HepG2 (cell line): Measurements from ENCODE around the gene ENG. TPM values are rescaled to one million over a fixed set of nuclear protein-coding genes. Genes with fewer than 3 reads are reported as not detected.

Source experiments
- AGO2 ChIP-seq: fragments of 200-400 bp; formaldehyde crosslinking; optimal IDR thresholded peaks from 2 replicates; pipeline ENCODE3; 2017; ENCODE audit warnings: mild to moderate bottlenecking, low read depth, low read length, moderate library complexity
- ARID2 ChIP-seq: sonication (generic); formaldehyde crosslinking; IDR thresholded peaks from 2 replicates; pipeline ENCODE4 v1.8.1; 2022; ENCODE audit warnings: mild to moderate bottlenecking, missing genetic modification reagents, borderline replicate concordance
- ARNTL ChIP-seq: sonication (generic); formaldehyde crosslinking; IDR thresholded peaks from 2 replicates; pipeline ENCODE4 v1.4.0; 2020; ENCODE audit warnings: mild to moderate bottlenecking, missing genetic modification reagents
- ELF3 ChIP-seq: IDR thresholded peaks from 2 replicates; pipeline ENCODE4 v1.6.1; 2016; ENCODE audit warnings: missing genetic modification reagents, missing compliant biosample characterization
- GATAD1 ChIP-seq: IDR thresholded peaks from 2 replicates; pipeline ENCODE4 v1.6.1; 2016; ENCODE audit warnings: missing genetic modification reagents, missing compliant biosample characterization
- HNF4A ChIP-seq: sonication (generic); formaldehyde crosslinking; IDR thresholded peaks from 2 replicates; pipeline ENCODE4 v1.4.0; 2020; ENCODE audit warnings: missing genetic modification reagents
- HNRNPL ChIP-seq: fragments of 200-400 bp; formaldehyde crosslinking; IDR thresholded peaks from 2 replicates; pipeline ENCODE4 v1.6.1; 2017; ENCODE audit warnings: mild to moderate bottlenecking, low read depth, low read length
- KDM1A ChIP-seq: IDR thresholded peaks from 2 replicates; pipeline ENCODE4 v1.6.1; 2016; ENCODE audit warnings: missing compliant biosample characterization
- MAFK ChIP-seq, 2 experiments: IDR thresholded peaks in 1 of 2; conservative IDR thresholded peaks in 1 of 2; 2 replicates each; pipeline ENCODE4 v1.6.1; 2011; ENCODE audit warnings: improper control_type of control experiment in 2 of 2, low read length in 2 of 2
- RARA ChIP-seq: IDR thresholded peaks from 2 replicates; pipeline ENCODE4 v1.6.1; 2016; ENCODE audit warnings: missing genetic modification reagents, missing compliant biosample characterization
- ZFP36 ChIP-seq: fragments of 150-350 bp; IDR thresholded peaks from 2 replicates; pipeline ENCODE4 v1.6.1; 2018; ENCODE audit warnings: borderline replicate concordance, low read length, low read depth; ENCODE audit not compliant: partially characterized antibody
- ZFX ChIP-seq: sonication (generic); formaldehyde crosslinking; IDR thresholded peaks from 2 replicates; pipeline ENCODE4 v1.4.0; 2020; ENCODE audit warnings: mild to moderate bottlenecking, low read depth, missing genetic modification reagents, moderate library complexity
- ZMYM3 ChIP-seq: sonication (generic); formaldehyde crosslinking; IDR thresholded peaks from 2 replicates; pipeline ENCODE4 v1.5.1; 2020; ENCODE audit warnings: mild to moderate bottlenecking, missing genetic modification reagents
- ZNF562 ChIP-seq: sonication (generic); formaldehyde crosslinking; IDR thresholded peaks from 2 replicates; pipeline ENCODE4 v1.8.0; 2022; ENCODE audit warnings: missing genetic modification reagents, borderline replicate concordance
- ZSCAN25 ChIP-seq: sonication (generic); formaldehyde crosslinking; IDR thresholded peaks from 2 replicates; pipeline ENCODE4 v1.8.0; 2022; ENCODE audit warnings: mild to moderate bottlenecking, missing genetic modification reagents
- polyA plus RNA-seq, 8 experiments: library from polyadenylated mRNA; depleted of rRNA in 3 of 8; stranded (reverse) in 7 of 8; unstranded in 1 of 8; fragments of >200 nt; fragmentation: Illumina TruSeq in 4 of 8; extraction: Trizol in 4 of 8; gene quantifications; 2 replicates each; pipeline versions ENCODE4 v1.2.1 to v1.2.3, GENCODE V29; 2011 to 2016; ENCODE audit warnings: low read depth in 4 of 8, missing spikeins in 1 of 8, mixed read lengths in 1 of 8; ENCODE audit not compliant: insufficient read depth in 1 of 8
- total RNA-seq, 5 experiments: library from RNA; depleted of rRNA; stranded (reverse); fragments of >200 nt; fragmentation: Illumina TruSeq; extraction: Trizol; gene quantifications; 2 replicates each; pipeline ENCODE4 v1.2.3, GENCODE V29; 2016; ENCODE audit warnings: low read depth in 1 of 5
- TF ChIP-seq, protein P1 (sequence below): sonication (generic); formaldehyde crosslinking; IDR thresholded peaks from 2 replicates; pipeline ENCODE4 v1.5.1; 2020; ENCODE audit warnings: mild to moderate bottlenecking, missing genetic modification reagents, moderate library complexity
- TF ChIP-seq, protein P2 (sequence below): sonication (generic); formaldehyde crosslinking; IDR thresholded peaks from 2 replicates; pipeline ENCODE4 v1.9.0; 2021; ENCODE audit warnings: missing genetic modification reagents, borderline replicate concordance

ENG gene
- total and polyA plus RNA-seq, 2 of the 13 experiments (the other 11 are each of a cell fraction or from before 2014, with no cell fraction given) = 0.02 to 1.1 TPM

DNA sequence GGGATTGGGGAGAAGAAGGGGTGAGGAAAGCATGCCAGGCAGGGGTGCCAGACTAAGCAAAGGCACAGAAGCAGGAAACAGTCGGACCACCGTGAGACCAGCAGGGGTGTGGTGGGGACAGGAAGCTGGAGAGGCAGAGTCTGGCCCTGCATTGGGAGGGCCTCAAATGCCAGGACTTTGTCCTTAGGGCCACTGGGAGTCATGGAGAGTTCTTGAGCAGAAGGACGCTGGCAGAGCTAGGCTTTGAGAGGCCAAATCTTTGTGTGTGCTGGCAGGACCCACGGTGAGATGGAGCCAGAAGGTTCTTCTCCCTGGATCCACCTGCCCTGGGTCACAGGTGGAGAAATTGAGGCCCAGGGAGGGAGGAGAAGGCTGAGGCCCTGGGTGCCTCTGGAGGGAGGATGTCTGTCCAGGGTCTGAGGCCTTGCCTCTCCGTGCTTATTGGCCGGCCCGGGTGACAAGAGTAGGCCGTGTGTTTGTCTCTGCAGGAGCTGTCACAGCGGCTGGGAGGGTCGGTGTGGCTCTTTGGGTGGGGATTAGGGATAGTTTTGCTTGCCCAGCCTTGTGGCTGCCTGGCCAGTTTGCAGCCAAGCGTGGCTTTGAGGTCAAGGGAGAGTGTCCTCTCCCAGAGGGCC, 1.8 kb upstream of the ENG start (continued):
- TF ChIP-seq, protein P1, sequence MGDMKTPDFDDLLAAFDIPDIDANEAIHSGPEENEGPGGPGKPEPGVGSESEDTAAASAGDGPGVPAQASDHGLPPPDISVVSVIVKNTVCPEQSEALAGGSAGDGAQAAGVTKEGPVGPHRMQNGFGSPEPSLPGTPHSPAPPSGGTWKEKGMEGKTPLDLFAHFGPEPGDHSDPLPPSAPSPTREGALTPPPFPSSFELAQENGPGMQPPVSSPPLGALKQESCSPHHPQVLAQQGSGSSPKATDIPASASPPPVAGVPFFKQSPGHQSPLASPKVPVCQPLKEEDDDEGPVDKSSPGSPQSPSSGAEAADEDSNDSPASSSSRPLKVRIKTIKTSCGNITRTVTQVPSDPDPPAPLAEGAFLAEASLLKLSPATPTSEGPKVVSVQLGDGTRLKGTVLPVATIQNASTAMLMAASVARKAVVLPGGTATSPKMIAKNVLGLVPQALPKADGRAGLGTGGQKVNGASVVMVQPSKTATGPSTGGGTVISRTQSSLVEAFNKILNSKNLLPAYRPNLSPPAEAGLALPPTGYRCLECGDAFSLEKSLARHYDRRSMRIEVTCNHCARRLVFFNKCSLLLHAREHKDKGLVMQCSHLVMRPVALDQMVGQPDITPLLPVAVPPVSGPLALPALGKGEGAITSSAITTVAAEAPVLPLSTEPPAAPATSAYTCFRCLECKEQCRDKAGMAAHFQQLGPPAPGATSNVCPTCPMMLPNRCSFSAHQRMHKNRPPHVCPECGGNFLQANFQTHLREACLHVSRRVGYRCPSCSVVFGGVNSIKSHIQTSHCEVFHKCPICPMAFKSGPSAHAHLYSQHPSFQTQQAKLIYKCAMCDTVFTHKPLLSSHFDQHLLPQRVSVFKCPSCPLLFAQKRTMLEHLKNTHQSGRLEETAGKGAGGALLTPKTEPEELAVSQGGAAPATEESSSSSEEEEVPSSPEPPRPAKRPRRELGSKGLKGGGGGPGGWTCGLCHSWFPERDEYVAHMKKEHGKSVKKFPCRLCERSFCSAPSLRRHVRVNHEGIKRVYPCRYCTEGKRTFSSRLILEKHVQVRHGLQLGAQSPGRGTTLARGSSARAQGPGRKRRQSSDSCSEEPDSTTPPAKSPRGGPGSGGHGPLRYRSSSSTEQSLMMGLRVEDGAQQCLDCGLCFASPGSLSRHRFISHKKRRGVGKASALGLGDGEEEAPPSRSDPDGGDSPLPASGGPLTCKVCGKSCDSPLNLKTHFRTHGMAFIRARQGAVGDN (CRISPR knock-in tag) = peak; percentile 78
- peak; percentile 55; the same call in 1 of the 2 replicates for TF ChIP-seq ZFX (CRISPR knock-in tag)
- peak; percentile 43 for TF ChIP-seq ZFP36
- TF ChIP-seq ZSCAN25 (CRISPR knock-in tag) = peak; percentile 93
- peak; percentile 33; the same call in 1 of the 2 replicates for TF ChIP-seq HNF4A (CRISPR knock-in tag)
- peak; percentile 92 for TF ChIP-seq ZMYM3 (CRISPR knock-in tag)
- TF ChIP-seq ZNF562 = no peak
- peak; percentile 34; the same call in 1 of the 2 replicates for TF ChIP-seq ELF3 (CRISPR knock-in tag)
- no peak for TF ChIP-seq MAFK (conservative IDR thresholded peaks at IDR 0.05 in 1 of 2, IDR thresholded peaks at IDR 0.05 in 1 of 2; ENCODE audit: low read length in 2 of 2)
- TF ChIP-seq KDM1A = peak; percentile 23; the same call in 1 of the 2 replicates
- no peak for TF ChIP-seq ARNTL
- TF ChIP-seq ARID2 (CRISPR knock-in tag) = no peak
- no peak for TF ChIP-seq HNRNPL
- no peak for TF ChIP-seq GATAD1 (CRISPR knock-in tag)
- TF ChIP-seq RARA = 0 out of 2 replicates have a peak, but pooled peaks have one; percentile 16
- TF ChIP-seq AGO2 = no peak
- TF ChIP-seq, protein P2, sequence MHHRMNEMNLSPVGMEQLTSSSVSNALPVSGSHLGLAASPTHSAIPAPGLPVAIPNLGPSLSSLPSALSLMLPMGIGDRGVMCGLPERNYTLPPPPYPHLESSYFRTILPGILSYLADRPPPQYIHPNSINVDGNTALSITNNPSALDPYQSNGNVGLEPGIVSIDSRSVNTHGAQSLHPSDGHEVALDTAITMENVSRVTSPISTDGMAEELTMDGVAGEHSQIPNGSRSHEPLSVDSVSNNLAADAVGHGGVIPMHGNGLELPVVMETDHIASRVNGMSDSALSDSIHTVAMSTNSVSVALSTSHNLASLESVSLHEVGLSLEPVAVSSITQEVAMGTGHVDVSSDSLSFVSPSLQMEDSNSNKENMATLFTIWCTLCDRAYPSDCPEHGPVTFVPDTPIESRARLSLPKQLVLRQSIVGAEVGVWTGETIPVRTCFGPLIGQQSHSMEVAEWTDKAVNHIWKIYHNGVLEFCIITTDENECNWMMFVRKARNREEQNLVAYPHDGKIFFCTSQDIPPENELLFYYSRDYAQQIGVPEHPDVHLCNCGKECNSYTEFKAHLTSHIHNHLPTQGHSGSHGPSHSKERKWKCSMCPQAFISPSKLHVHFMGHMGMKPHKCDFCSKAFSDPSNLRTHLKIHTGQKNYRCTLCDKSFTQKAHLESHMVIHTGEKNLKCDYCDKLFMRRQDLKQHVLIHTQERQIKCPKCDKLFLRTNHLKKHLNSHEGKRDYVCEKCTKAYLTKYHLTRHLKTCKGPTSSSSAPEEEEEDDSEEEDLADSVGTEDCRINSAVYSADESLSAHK (CRISPR knock-in tag) = no peak
